ENCODE results near the gene FRMD6.

GRCh38 chr14:51677266-51677665 is 25.6 kb downstream of the FRMD6 start:
- TF ChIP-seq CTCF (IDR thresholded peaks at IDR 0.05; ENCODE audit: insufficient read depth, low read length, poor library complexity, severe bottlenecking) (no peak), EZH2phosphoT487 (conservative IDR thresholded peaks at IDR 0.05; ENCODE audit: low read length) (no peak)
